ENCODE measurements around the gene RGS5. TPM values are rescaled to one million over a fixed set of nuclear protein-coding genes. Genes with fewer than 3 reads are reported as not detected.

The RGS5 gene
- total and polyA plus RNA-seq, 4 donors: 983 to 2,702 (median 1,290) TPM

DNA sequence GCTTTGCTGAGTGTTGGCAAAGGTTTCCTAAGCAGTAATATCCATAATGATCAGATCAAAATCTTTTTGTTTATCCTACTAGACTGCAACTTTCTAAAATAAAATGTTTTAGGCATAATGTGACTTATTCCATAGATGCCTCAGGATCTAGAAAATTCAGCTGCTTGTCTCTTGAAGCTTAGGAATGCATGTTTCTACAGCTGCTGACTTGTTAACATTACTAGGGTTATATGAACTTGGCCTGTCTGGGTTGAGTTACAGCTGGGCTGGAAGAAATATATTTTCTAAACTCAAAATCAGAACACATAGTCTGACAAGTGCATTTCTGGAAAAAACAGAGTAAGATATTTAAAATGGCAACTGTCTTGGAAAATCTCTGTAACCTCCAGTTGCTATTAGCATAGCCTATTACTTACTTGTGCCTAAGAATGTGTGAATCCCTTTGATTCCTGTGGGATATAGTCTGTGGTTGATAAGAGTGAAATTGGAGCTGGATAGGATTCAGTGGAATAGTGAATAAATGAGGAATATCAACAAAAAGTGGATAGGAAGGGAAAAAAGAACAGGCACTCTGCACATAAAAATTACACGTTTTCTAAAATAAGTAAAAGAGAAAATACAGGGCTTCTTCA, 72.4 kb downstream of the RGS5 start:
- DNase-seq: no peak
- Histone ChIP-seq H3K9me3 (ENCODE audit: control insufficient read depth, low read length) (no peaks in the 10 kb centered on the region), H3K27me3 (ENCODE audit: control insufficient read depth in 1 of 2, insufficient read depth in 2 of 2, low read length in 1 of 2) (no peaks in the 10 kb centered on the region), H3K36me3 (ENCODE audit: control insufficient read depth in 1 of 2, insufficient read depth in 2 of 2, low read length in 1 of 2) (peaks cover 0 to 3% of the 10 kb centered on the region in 2 donors), H3K4me3 (ENCODE audit: low read length in 2 of 2) (no peak overlapping the region), H3K4me1 (ENCODE audit: control insufficient read depth in 1 of 2, insufficient read depth in 2 of 2, low read length in 2 of 2) (peaks cover 2 to 6% of the 10 kb centered on the region in 2 donors), H3K27ac (ENCODE audit: low read depth in 1 of 2, low read length in 2 of 2) (peak overlapping the region; percentile 71 to 76)
- no peak for ATAC-seq (ENCODE audit: low FRiP score)
- intact Hi-C loops (cut with DNase I): no loop called here
- WGBS, 2 donors: 7 to 13% methylated on average over 1 of the region's 1 CpG

DNA sequence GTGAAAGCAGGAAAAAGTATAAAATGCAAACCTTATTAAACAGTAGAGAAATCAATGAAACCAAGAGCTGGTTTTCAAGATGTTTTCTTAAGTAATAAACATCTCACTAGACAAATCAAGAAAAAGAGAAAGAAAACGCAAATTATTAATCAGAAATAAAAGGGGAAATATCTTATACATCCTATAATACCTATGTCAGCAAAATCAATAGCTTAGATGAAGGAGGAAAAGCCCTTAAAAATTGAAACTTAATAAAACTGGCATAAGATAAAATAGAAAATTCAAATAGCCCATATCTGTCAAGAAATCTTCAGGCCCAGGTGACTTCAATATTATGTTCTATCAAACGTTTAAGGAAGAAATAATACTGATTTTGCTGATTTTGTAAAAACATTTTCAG, 74.4 kb downstream of the RGS5 start:
- no peaks in the 10 kb centered on the region for H3K9me3 ChIP-seq (ENCODE audit: control insufficient read depth, low read length)
- peaks cover 0 to 3% of the 10 kb centered on the region in 2 donors for H3K36me3 ChIP-seq (ENCODE audit: control insufficient read depth in 1 of 2, insufficient read depth in 2 of 2, low read length in 1 of 2)
- WGBS, 2 donors: 91 to 95% methylated on average over 2 of the region's 2 CpGs
- intact Hi-C loops (cut with DNase I): no loop called here
- no peak overlapping the region for H3K4me3 ChIP-seq (ENCODE audit: low read length in 2 of 2)
- no peak overlapping the region for H3K27ac ChIP-seq (ENCODE audit: low read depth in 1 of 2, low read length in 2 of 2)
- H3K27me3 ChIP-seq (ENCODE audit: control insufficient read depth in 1 of 2, insufficient read depth in 2 of 2, low read length in 1 of 2): no peaks in the 10 kb centered on the region
- peaks cover 2 to 6% of the 10 kb centered on the region in 2 donors for H3K4me1 ChIP-seq (ENCODE audit: control insufficient read depth in 1 of 2, insufficient read depth in 2 of 2, low read length in 2 of 2)
- no peak for DNase-seq
- no peak for ATAC-seq (ENCODE audit: low FRiP score)

DNA sequence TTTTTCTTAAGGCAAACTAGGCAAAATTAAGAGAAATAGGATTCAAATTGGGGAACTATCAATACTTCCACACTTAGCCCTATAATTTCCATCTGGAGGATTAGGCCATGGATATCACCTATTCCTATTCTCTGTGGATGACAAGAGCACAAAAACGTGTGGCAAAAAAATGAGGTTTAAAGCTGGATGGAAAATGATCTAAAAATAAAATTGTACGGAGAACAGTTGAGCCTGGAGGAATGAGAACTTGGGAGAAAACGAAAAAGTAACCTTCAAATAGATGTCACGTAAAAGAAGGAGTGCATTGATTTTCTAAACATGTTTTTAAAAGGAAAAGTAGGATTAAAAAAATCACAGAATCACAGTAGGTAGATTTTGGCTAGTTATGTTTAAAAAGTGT, 77.9 kb downstream of the RGS5 start:
- Histone ChIP-seq H3K4me1 (ENCODE audit: control insufficient read depth in 1 of 2, insufficient read depth in 2 of 2, low read length in 2 of 2) (peaks cover 3 to 4% of the 10 kb centered on the region in 2 donors), H3K4me3 (ENCODE audit: low read length in 2 of 2) (no peak overlapping the region), H3K27ac (ENCODE audit: low read depth in 1 of 2, low read length in 2 of 2) (peak overlapping the region in 1 of 2 donors; percentile 76), H3K36me3 (ENCODE audit: control insufficient read depth in 1 of 2, insufficient read depth in 2 of 2, low read length in 1 of 2) (peaks cover 0 to 1% of the 10 kb centered on the region in 2 donors), H3K27me3 (ENCODE audit: control insufficient read depth in 1 of 2, insufficient read depth in 2 of 2, low read length in 1 of 2) (no peaks in the 10 kb centered on the region), H3K9me3 (ENCODE audit: control insufficient read depth, low read length) (no peaks in the 10 kb centered on the region)
- 3 to 14% methylated on average over 4 of the region's 4 CpGs for WGBS, 2 donors
- ATAC-seq (ENCODE audit: low FRiP score) (no peak), DNase-seq (no peak)
- intact Hi-C loops (cut with DNase I): no loop called here

DNA sequence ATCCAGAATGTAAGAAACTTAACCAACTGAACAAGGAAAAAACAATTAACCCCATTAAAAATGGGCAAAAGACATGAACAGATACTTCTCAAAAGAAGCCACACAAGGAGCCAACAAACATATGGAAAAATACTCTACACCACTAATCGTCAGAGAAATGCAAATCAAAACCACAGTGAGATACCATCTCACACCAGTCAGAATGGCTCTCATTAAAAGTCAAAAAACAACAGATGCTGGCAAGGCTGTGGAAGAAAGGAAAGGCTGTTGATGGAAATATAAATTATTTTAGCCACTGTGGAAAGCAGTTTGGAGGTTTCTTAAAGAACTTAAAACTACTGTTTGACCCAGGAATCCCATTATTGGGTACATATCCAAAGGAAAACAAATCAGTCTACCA, 82.3 kb downstream of the RGS5 start:
- H3K4me1 ChIP-seq (ENCODE audit: control insufficient read depth in 1 of 2, insufficient read depth in 2 of 2, low read length in 2 of 2): peaks cover 0 to 2% of the 10 kb centered on the region in 2 donors
- no peak for DNase-seq
- H3K9me3 ChIP-seq (ENCODE audit: control insufficient read depth, low read length): no peaks in the 10 kb centered on the region
- 65 to 76% methylated on average over 1 of the region's 1 CpG for WGBS, 2 donors
- H3K4me3 ChIP-seq (ENCODE audit: low read length in 2 of 2): no peak overlapping the region
- no peaks in the 10 kb centered on the region for H3K36me3 ChIP-seq (ENCODE audit: control insufficient read depth in 1 of 2, insufficient read depth in 2 of 2, low read length in 1 of 2)
- intact Hi-C loops (cut with DNase I): no loop called here
- no peaks in the 10 kb centered on the region for H3K27me3 ChIP-seq (ENCODE audit: control insufficient read depth in 1 of 2, insufficient read depth in 2 of 2, low read length in 1 of 2)
- ATAC-seq (ENCODE audit: low FRiP score): no peak
- H3K27ac ChIP-seq (ENCODE audit: low read depth in 1 of 2, low read length in 2 of 2): no peak overlapping the region

DNA sequence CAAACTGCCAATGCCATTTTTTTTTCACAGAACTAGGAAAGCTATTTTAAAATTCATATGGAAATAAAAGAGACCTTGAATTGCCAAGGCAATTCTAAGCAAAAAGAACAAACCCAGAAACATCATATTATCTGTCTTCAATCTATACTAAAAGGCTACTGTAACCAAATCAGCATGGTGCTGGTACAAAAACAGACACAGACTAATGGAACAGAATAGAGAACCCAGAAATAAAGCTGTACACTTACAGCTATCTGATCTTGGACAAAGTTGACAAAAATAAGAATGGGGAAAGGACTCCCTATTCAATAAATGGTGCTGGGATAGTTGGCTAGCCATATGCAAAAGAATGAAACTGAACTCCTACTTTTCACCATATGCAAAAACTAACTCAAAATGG, 83.0 kb downstream of the RGS5 start:
- intact Hi-C loops (cut with DNase I): no loop called here
- no peaks in the 10 kb centered on the region for H3K36me3 ChIP-seq (ENCODE audit: control insufficient read depth in 1 of 2, insufficient read depth in 2 of 2, low read length in 1 of 2)
- no peak for DNase-seq
- no peak overlapping the region for H3K4me3 ChIP-seq (ENCODE audit: low read length in 2 of 2)
- ATAC-seq (ENCODE audit: low FRiP score): no peak
- peaks cover 0 to 2% of the 10 kb centered on the region in 2 donors for H3K4me1 ChIP-seq (ENCODE audit: control insufficient read depth in 1 of 2, insufficient read depth in 2 of 2, low read length in 2 of 2)
- H3K27ac ChIP-seq (ENCODE audit: low read depth in 1 of 2, low read length in 2 of 2): no peak overlapping the region
- H3K9me3 ChIP-seq (ENCODE audit: control insufficient read depth, low read length): no peaks in the 10 kb centered on the region
- H3K27me3 ChIP-seq (ENCODE audit: control insufficient read depth in 1 of 2, insufficient read depth in 2 of 2, low read length in 1 of 2): no peaks in the 10 kb centered on the region

DNA sequence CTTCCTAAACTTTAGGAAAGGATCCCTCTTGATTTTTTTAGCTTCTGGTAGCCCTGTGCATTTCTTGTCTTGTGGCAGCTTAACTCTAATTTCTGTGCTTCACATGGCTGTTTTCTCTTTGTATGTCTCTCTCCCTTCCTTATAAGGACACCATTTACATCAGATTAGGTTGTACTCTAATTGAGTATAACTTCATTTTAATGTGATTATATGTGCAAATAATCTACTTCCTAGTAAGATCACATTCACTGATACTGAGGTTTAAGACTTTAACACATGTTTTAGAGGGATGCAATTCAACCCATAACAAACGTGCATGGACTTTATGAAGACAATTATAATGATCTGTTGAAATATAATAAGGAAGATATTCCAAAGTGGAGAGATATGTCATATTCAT, 86.8 kb downstream of the RGS5 start:
- H3K36me3 ChIP-seq (ENCODE audit: control insufficient read depth in 1 of 2, insufficient read depth in 2 of 2, low read length in 1 of 2): no peaks in the 10 kb centered on the region
- H3K4me3 ChIP-seq (ENCODE audit: low read length in 2 of 2): no peak overlapping the region
- H3K9me3 ChIP-seq (ENCODE audit: control insufficient read depth, low read length): no peaks in the 10 kb centered on the region
- intact Hi-C loops (cut with DNase I): no loop called here
- ATAC-seq (ENCODE audit: low FRiP score): no peak
- WGBS, 2 donors: 91 to 96% methylated on average over 1 of the region's 1 CpG
- no peak overlapping the region for H3K27ac ChIP-seq (ENCODE audit: low read depth in 1 of 2, low read length in 2 of 2)
- no peaks in the 10 kb centered on the region for H3K27me3 ChIP-seq (ENCODE audit: control insufficient read depth in 1 of 2, insufficient read depth in 2 of 2, low read length in 1 of 2)
- H3K4me1 ChIP-seq (ENCODE audit: control insufficient read depth in 1 of 2, insufficient read depth in 2 of 2, low read length in 2 of 2): no peaks in the 10 kb centered on the region
- no peak for DNase-seq

DNA sequence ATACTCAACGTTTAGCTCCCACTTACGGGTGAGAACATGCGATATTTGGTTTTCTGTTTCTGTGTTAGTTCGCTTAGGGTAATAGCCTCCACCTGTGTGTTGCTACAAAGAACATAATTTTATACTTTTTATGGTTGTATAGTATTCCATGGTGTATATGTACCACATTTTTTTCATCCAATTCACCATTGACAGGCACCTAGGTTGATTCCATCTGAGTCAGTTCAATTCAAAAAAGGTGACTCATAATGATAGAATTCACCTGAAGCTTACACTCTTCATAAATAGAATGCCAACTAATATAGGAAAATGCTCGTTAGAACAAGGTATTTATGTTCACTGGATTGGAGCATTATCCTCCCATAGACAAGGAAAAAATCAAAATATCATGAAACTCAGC, 95.1 kb downstream of the RGS5 start:
- intact Hi-C loops (cut with DNase I): no loop called here

DNA sequence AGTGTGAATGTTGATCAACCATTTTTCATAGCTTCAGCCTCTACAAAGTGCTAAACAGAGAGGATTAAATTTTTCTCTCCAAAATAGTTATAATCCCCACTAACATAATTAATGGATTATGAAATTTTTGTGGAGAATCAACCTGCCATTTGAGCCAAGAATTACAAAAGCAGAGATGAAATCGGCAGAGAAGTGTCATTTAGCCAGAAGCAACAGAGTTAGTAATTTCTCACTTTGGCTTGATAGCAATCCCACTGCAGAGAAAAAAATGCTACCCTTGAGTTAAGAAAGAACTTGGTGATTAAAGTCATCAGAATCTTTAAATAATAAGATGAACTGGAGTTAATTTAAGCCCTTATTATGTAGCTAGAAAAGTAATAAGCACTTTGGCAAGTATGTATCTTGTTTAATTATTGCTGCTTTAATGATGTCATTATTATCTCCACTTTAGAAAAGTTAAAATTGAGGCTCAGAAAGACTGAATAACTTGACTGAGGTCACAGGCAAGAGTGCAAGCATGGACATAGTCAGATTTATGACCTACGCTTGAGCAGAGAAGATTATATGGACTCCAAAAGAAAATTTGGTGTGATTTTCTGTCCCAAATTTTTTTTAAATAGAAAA, 96.2 kb downstream of the RGS5 start:
- Histone ChIP-seq H3K4me1 (ENCODE audit: control insufficient read depth in 1 of 2, insufficient read depth in 2 of 2, low read length in 2 of 2) (peaks cover 0 to 1% of the 10 kb centered on the region in 2 donors), H3K27me3 (ENCODE audit: control insufficient read depth in 1 of 2, insufficient read depth in 2 of 2, low read length in 1 of 2) (no peaks in the 10 kb centered on the region), H3K9me3 (ENCODE audit: control insufficient read depth, low read length) (no peaks in the 10 kb centered on the region), H3K4me3 (ENCODE audit: low read length in 2 of 2) (no peak overlapping the region), H3K36me3 (ENCODE audit: control insufficient read depth in 1 of 2, insufficient read depth in 2 of 2, low read length in 1 of 2) (no peaks in the 10 kb centered on the region), H3K27ac (ENCODE audit: low read depth in 1 of 2, low read length in 2 of 2) (peak overlapping the region in 1 of 2 donors; percentile 9)
- intact Hi-C loops (cut with DNase I): no loop called here
- 24 to 29% methylated on average over 2 of the region's 2 CpGs for WGBS, 2 donors
- ATAC-seq (ENCODE audit: low FRiP score) (peak; percentile 75), DNase-seq (no peak)

More for the DNA sequence above, 95.1 kb downstream of the RGS5 start:
- DNase-seq (no peak), ATAC-seq (ENCODE audit: low FRiP score) (no peak)
- Histone ChIP-seq H3K4me1 (ENCODE audit: control insufficient read depth in 1 of 2, insufficient read depth in 2 of 2, low read length in 2 of 2) (peaks cover 0 to 1% of the 10 kb centered on the region in 2 donors), H3K4me3 (ENCODE audit: low read length in 2 of 2) (no peak overlapping the region), H3K36me3 (ENCODE audit: control insufficient read depth in 1 of 2, insufficient read depth in 2 of 2, low read length in 1 of 2) (no peaks in the 10 kb centered on the region), H3K9me3 (ENCODE audit: control insufficient read depth, low read length) (no peaks in the 10 kb centered on the region), H3K27ac (ENCODE audit: low read depth in 1 of 2, low read length in 2 of 2) (no peak overlapping the region), H3K27me3 (ENCODE audit: control insufficient read depth in 1 of 2, insufficient read depth in 2 of 2, low read length in 1 of 2) (no peaks in the 10 kb centered on the region)
- WGBS, 2 donors: 96 to 99% methylated on average over 5 of the region's 5 CpGs

DNA sequence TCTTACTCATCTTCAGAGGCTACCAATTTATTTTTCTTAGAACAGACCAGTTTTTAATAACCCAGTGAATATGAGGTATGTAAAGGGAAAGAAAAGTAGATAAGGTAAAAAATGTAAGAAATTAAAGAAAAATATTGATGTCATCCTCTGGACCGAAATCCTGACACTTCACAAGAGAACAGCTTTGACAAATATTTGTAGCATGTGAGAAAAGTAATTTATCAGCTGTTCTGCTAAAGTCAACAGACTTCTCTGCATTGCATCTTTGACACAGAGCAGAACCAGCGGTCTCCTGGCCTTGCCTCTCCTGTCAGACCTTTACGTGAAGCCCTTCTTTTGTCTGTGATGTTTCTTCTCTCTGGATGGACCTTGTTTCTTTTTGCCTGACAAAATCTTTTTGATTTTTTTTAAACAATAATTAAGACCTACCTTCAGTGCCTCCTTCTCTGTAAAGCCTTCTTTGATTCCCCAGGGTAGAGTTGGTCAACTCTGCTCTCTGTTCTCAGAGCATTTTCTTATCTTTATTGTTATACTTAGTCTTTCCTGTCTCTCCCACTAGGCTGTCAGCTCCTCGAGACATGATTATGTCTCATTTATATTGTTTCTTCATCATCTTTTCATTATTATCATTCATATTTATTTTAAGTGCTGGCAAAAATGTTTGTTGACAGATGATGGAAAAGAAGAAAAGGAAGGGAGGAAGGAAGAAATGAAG, 98.2 kb downstream of the RGS5 start:
- Histone ChIP-seq H3K9me3 (ENCODE audit: control insufficient read depth, low read length) (no peaks in the 10 kb centered on the region), H3K36me3 (ENCODE audit: control insufficient read depth in 1 of 2, insufficient read depth in 2 of 2, low read length in 1 of 2) (no peaks in the 10 kb centered on the region), H3K27ac (ENCODE audit: low read depth in 1 of 2, low read length in 2 of 2) (no peak overlapping the region), H3K27me3 (ENCODE audit: control insufficient read depth in 1 of 2, insufficient read depth in 2 of 2, low read length in 1 of 2) (no peaks in the 10 kb centered on the region), H3K4me3 (ENCODE audit: low read length in 2 of 2) (no peak overlapping the region), H3K4me1 (ENCODE audit: control insufficient read depth in 1 of 2, insufficient read depth in 2 of 2, low read length in 2 of 2) (peaks cover 0 to 1% of the 10 kb centered on the region in 2 donors)
- no peak for ATAC-seq (ENCODE audit: low FRiP score)
- DNase-seq: no peak
- 6 to 7% methylated on average over 4 of the region's 4 CpGs for whole genome bisulfite sequencing, 2 donors
- intact Hi-C loops (cut with DNase I): no loop called here

All from aorta (tissue), 5 donors.